ENCODE measurements around the gene TSPAN18.
"Not testable (repeated sequence)": the region's sequence is repeated elsewhere in the genome, so short reads cannot be mapped to it uniquely, and the experiment has no call there.

Gene TSPAN18

GRCh38 chr11:44868455-44869421 is 142.0 kb downstream of the TSPAN18 start:
- no peak for DNase-seq (ENCODE audit: low read depth)

- DNase-seq (ENCODE audit: low read depth): no peak
Observed at GRCh38 chr11:44870181-44870580, 143.4 kb downstream of the TSPAN18 start.

GRCh38 chr11:44870615-44871176 is 143.9 kb downstream of the TSPAN18 start:
- no peak for DNase-seq (ENCODE audit: low read depth)

- not testable (repeated sequence) for DNase-seq (ENCODE audit: low read depth)
Observed at GRCh38 chr11:44871682-44872081, 144.9 kb downstream of the TSPAN18 start.

- no peak for DNase-seq (ENCODE audit: low read depth)
Observed at GRCh38 chr11:44872556-44872955, 145.8 kb downstream of the TSPAN18 start.

- no peak for DNase-seq (ENCODE audit: low read depth)
Observed at GRCh38 chr11:44873537-44873936, 146.8 kb downstream of the TSPAN18 start.

- DNase-seq (ENCODE audit: low read depth): no peak
Observed at GRCh38 chr11:44874284-44874683, 147.5 kb downstream of the TSPAN18 start.

- DNase-seq (ENCODE audit: low read depth): peak; percentile 9
Observed at GRCh38 chr11:44875037-44875436, 148.3 kb downstream of the TSPAN18 start.

GRCh38 chr11:44876194-44876723 is 149.5 kb downstream of the TSPAN18 start:
- no peak for DNase-seq (ENCODE audit: low read depth)

- no peak for DNase-seq (ENCODE audit: low read depth)
Observed at GRCh38 chr11:44876906-44877305, 150.1 kb downstream of the TSPAN18 start.

GRCh38 chr11:44877571-44878497 is 151.1 kb downstream of the TSPAN18 start:
- DNase-seq (ENCODE audit: low read depth): no peak

GRCh38 chr11:44878711-44879110 is 151.9 kb downstream of the TSPAN18 start:
- DNase-seq (ENCODE audit: low read depth): no peak

- no peak for DNase-seq (ENCODE audit: low read depth)
Observed at GRCh38 chr11:44879432-44879831, 152.7 kb downstream of the TSPAN18 start.

- no peak for DNase-seq (ENCODE audit: low read depth)
Observed at GRCh38 chr11:44880511-44880910, 153.7 kb downstream of the TSPAN18 start.

GRCh38 chr11:44880953-44881352 is 154.2 kb downstream of the TSPAN18 start:
- no peak for DNase-seq (ENCODE audit: low read depth)

GRCh38 chr11:44883277-44883676 is 156.5 kb downstream of the TSPAN18 start:
- no peak for DNase-seq (ENCODE audit: low read depth)

GRCh38 chr11:44884056-44884455 is 157.3 kb downstream of the TSPAN18 start:
- DNase-seq (ENCODE audit: low read depth): no peak

GRCh38 chr11:44885065-44885810 is 158.5 kb downstream of the TSPAN18 start:
- DNase-seq (ENCODE audit: low read depth): no peak

GRCh38 chr11:44885919-44886789 is 159.4 kb downstream of the TSPAN18 start:
- no peak for DNase-seq (ENCODE audit: low read depth)

GRCh38 chr11:44886790-44887140 is 160.0 kb downstream of the TSPAN18 start:
- DNase-seq (ENCODE audit: low read depth): peak; percentile 75
